Cerebellar nuclear complex (tissue), 1 donor: Measurements from ENCODE around the gene FAM110D.

ENCODE experiments used
- DNase-seq, 2 experiments: peaks; one replicate each; lab custom pipeline; 2025; lab: John Stamatoyannopoulos, UW

FAM110D gene

GRCh38 chr1:26158908-26159742 is at the start of gene FAM110D:
TSS of gene FAM110D (plus strand) at chr1:26159079. CDS start at chr1:26161292, 2,213 bp downstream.
- no peak for DNase-seq

DNA sequence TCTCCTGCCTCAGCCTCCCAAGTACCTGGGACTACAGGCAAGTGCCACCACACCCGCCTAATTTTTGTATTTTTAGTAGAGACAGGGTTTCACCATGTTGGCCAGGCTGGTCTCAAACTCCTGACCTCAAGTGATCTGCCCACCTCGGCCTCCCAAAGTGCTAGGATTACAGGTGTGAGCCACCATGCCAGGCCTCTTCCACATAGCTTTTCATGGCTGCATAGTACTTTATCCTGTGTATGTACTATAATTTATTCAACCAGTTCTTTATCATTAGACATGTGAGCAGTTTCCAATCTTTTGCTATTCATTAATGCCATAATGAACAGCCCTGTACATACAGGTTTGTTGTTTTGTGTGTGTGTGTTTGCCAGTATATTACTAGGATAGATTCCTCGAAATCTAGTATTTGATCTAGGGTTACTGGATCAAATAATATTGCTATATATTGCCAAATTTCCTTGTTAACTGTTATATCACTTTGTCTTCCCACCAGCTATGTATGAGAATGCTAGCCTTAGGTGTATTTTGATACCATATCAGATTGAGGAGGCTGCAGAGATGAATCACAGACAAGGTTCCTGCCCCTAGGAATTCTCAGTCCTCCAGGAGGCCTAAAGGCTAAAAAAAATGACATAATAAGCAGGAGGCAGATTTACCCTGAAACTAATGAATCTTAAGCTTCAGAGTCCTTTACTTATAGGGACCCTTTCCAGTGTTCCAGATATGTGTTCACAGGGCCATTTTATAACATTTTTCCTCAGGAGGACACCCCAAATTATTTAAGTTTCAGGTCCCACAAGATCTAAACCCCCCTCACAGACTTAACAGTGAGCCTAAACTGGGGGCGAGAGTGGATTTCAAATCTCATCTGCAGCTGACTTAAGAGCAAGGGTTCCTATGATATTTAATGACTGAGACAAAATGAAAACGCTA is 49.4 kb upstream of the FAM110D start:
- no peak for DNase-seq

GRCh38 chr1:26110731-26111529 is 47.9 kb upstream of the FAM110D start:
- peak; percentile 11 to 16 for DNase-seq

DNA sequence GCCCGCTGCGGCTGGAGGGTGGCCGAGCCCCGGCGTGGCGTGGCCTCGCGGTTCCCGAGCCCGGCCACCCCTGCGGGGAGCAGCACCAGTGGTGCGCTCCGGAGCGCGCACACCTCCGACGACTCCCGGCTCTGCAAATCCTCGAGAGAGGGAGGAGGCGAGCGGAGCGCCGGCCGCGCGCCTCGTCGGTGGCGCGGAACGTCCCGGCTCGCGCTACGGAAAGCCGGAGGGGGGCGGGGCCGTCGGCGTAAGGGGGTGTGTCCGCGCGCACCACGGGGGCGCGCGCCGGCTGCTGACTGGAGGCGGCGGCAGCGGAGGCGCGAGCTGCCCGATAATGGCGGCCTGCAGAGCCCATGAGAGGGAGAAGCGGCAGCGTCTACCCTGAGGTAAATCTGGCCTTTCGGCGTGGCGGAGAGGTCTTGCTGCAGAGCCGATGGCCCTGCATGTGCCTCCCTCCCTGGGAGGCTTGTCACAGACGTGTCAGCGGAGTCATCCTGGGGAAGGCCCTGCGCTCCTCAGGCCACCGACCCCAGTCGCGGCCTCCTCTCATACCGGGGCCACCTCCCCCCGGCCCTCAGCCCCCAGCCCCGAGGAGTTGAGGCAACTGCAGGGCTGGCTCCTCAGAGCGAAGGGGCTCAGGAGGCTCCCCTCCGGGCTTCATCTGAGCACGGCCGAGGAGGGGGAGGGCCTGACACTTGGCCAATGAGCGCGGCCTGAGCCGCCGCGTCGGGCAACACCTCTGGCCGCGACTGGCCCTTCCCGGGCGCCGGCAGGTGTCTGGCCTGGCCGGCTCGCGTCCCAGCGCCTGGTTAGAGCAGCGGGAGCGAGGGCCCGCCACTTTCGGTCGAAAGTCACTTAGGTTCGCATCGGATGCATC is 47.1 kb upstream of the FAM110D start, which contains the start of gene PDIK1L:
Gene PDIK1L (plus strand): TSS at position 295 of the 877 bp plus-strand sequence. CDS start 2,485 bp downstream, outside the sequence.
- DNase-seq: peak in 1 of 2 experiments; percentile 50

DNA sequence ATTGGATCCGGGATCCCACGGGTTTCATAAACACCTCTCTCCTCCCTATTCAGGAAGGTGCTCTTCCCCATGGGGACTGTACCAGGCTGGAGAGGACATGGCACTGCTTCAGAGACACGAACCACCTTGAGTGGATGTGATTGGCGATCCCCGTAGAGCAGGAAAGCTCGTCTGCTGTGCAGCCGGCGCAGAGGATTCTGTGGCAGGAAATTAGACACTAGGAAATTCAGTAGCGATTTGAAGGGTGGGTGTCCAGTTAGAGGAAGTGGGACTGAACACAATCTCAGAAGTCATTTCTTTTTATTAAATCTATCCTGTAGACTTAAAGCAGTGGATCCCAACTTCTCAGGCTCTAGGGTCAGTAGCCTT is 46.5 kb upstream of the FAM110D start:
- DNase-seq: no peak

DNA sequence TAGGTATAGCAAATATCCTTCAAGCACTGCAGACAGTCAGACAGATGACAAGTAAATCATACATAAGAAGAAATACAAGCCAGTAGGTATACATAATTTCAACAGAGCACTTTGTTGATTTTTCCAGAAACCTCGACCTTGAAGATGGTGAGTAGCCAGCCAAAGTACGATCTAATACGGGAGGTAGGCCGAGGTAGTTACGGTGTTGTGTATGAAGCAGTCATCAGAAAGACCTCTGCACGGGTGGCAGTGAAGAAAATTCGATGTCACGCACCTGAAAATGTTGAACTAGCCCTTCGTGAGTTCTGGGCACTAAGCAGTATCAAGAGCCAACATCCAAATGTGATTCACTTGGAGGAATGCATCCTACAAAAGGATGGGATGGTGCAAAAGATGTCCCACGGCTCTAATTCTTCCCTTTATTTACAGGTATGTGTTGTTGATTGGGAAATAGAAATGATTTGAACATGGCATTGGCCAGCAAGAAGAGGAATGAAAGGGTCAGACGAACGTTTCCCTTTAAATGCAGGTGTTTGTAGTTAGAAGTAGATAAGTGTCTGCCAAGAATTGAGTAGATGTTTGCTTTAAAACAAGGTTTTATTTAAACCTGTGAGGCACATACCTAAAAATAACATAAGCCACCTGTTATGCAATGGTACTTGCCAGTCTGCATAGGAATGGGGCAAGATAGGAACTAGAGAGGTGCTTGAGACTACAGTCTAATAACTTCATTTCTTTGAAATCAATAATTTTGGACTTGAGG is 44.5 kb upstream of the FAM110D start:
- no peak for DNase-seq

GRCh38 chr1:26119892-26120608 is 38.8 kb upstream of the FAM110D start:
- no peak for DNase-seq

- DNase-seq: no peak
Observed at GRCh38 chr1:26121854-26122773, 36.8 kb upstream of the FAM110D start.

DNA sequence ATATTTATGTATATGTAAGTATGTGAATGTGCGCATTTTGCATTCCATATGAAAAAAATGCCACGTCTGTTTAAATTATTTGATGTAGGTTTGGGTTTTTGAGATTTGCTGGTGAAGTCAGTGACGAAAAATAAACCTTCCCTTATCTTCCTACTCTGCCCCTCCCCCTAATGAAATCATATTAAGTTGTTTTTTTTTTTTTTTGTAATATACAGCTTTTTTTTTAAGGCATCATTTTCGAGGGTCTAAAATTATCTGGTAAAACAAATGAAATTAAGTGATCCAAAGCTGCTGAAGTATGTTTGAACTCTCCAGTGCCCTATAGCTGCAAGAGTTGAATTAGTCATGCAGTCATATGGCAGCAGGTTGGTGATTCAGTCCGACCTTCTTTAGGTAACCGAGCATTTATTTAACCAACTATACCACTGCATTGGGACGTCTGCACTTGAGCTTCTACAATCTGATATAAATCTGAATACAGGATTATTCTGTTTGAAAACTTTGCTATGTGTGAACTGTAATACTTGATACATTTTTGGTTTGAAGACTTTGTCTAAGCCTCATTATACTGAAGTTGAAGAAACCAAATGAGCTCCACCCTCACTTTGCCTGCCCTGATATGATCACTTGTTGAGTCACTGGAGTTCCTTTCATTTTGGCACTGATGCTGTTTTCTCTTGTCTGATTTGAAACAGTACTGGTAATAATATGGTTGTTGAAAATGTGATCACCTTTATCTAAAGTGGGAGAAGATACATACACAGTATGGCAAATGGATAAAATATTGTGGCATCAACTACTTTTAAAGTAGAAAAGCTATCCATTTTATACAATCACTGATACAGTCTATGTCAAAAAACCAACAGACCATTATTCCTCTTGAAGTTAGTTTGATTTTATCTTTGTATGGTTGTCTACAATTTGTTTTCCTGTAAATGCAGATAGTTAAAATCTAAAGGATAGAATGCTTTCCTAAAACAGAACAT is 35.6 kb upstream of the FAM110D start:
- no peak for DNase-seq

DNA sequence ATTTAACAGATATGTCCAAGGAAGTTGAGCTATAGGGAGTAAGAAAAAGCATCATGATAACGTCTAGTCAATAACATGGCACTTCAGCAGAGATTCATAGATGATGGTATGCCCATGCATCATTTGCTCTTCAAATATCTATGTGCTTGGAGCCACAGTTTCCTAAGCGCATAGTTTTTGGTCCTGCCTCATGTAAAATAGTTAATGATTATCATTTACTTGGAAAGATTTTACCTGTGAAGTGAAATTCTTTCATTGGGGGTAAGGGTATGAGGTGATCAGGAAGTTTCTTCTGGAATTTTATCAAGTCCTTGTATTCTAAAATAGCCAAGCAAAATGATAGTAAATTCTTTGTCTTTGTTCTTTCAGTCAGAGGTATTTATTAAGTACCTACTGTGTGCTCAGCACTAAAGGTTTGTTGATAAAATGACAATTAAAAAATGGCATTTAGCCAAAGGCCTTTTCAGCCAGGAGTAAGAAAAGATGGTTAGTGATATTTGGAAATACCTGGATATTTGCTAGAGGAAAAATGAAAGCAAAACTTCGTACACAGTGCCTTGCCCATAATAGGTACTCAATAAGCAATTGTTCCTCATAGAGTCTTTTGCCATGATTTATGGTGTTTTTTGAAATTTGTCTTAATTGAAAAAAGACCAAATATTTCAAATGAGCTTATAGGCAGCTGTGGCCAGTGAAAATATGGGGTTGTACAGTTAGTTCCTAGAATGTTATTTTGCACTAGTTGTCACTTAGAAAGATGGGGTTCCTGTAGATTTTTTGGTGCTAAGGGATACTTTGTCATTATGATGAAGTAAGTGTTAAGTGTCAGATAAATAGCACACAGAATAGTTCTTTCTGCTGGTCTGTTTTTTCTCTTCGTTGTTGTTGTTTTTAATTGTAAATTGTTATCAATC is 34.2 kb upstream of the FAM110D start:
- DNase-seq: no peak

- no peak for DNase-seq
Observed at GRCh38 chr1:26125382-26125781, 33.5 kb upstream of the FAM110D start.

GRCh38 chr1:26125946-26126320 is 32.9 kb upstream of the FAM110D start:
- DNase-seq: no peak

DNA sequence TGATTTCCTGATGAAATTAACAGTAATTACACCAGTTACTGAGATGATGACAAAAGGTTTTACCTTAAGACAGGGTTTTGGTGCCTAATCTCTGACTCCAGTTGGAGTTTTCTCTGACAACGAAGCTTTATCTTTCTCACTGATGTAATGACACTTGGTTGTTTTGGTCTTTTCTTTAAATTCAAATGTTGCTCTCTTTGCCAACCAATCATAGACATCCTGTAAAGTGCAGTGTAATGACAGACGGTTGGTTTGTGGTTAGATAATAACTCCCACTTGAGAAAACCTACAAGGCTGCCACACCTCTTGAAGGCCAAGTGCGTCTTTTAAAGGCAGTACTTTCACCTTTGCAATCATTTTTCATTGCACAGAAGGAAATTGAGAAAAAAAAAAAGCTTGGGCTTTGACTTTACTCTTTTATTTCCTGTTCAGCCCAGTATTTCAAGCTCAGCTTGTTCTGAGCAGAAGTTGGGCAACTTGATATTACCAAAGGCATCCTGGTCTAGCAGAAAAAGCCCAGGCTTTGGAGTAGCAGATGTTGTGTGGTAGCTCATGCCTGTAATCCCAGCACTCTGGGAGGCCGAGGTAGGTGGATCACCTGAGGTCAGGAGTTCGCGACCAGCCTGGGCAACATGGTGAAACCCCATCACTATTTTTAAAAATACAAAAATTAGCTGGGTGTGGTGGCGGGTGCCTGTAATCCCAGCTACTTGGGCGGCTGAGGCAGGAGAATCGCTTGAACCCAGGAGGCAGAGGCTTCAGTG is 32.4 kb upstream of the FAM110D start:
- no peak for DNase-seq

- DNase-seq: no peak
Observed at GRCh38 chr1:26127235-26128163, 31.4 kb upstream of the FAM110D start.
